GM18526 (cell line): ENCODE measurements around the gene AARS2.

Experiments used
- POLR2A ChIP-seq: IDR thresholded peaks from 3 replicates; pipeline ENCODE4 v1.6.1; 2011; ENCODE audit not compliant: insufficient read length; ENCODE audit errors: extremely low read depth

The AARS2 gene

DNA sequence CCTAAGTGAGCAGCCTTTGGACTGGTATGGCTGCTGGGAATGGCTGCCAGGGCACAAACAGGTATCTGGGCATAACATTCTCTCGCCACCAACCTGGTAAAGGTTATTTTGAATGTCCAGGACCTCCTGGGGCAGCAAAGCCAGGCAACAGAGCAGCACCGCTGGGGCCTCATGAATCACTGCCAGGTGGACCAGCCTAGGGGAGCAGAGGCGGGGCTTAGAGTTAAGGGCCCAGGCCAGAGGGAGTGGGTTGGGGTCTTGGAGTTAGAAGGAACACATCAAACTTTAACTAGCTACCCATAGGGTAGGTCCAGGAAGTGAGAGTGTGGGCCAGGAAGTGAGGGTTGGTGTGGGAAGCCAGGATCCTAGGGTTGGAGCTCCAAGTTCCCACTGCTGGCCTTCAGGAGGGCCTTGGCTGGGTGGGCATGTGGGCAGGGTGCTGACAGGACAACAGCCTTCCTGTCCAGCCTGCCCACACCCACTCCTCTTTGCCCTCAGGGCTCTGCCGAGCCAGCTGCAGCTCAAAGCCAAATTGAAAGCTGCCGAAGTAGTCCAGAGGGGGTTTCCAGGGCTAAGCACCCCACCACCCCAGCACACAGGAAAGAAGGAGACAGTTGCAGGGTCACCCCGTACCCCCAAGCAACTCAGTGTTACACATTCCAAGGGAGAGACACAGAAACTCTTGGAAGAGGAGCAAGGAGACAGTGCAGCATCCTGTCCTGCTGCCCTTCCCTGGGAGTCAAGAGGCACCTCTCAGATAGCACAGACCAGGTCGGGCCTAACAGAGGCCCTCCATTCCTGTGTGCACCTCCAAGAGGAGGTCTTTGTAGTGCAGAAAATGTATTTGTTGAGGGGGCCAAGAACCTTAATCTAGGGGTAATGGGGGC lies 50.4 kb downstream of the AARS2 start:
- no peak for TF ChIP-seq POLR2A

DNA sequence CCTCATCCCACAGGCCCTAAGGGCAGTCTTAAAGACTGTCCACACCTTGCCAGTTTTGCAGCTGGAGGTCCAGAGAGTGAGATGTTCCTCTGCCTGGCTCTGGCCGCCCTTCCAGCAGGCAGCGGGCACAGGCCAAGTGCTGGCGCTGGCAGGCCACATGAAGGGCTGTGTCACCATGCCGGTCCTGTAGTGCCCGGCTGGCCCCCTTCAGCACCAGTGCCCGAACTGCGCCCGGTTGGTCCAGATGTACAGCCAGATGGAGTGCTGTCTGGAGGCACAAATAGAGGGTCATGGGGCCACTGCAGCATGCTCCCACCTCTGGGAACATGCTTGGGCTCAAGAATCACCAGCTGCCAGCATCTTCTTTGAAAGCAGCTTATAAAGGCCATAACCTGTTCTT lies 51.6 kb downstream of the AARS2 start:
- TF ChIP-seq POLR2A = no peak

DNA sequence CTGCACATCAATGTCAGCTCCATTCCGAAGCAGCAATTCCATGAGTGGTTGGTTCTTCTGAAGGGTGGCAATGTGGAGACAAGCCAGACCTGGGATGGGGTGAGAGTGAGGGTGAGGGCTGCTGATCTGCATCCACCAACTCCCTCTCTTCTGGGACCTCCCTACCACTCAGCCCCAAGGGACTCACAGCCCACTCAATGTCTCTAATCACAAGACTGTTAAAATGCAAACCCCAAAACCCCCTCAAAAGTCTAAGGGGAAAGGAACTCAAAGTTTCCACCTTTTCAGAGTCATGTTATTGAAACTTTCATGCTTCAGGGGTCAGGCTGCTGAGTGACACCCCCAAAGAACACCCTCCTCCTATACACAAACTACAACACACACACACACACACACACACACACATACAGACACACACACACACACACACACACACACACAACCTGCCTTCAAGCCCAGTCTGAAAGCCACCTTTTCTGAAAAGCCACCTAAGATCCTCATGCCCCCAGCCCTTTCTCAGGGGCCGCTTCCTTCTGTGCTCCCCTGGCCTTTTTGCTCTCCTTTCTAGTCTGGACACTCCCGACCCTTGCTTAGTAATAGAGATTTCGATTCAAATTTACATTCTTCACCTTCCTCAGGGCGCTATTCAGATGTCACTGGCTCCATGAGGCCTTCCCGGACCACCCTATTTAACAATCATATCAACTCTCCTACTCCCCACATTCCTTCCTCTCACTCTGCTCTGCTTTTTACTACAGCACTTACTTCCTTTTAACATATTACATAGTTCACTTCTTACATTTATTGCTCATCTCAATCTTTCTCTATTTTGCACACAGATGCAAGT lies 52.5 kb downstream of the AARS2 start:
- no peak for TF ChIP-seq POLR2A

DNA sequence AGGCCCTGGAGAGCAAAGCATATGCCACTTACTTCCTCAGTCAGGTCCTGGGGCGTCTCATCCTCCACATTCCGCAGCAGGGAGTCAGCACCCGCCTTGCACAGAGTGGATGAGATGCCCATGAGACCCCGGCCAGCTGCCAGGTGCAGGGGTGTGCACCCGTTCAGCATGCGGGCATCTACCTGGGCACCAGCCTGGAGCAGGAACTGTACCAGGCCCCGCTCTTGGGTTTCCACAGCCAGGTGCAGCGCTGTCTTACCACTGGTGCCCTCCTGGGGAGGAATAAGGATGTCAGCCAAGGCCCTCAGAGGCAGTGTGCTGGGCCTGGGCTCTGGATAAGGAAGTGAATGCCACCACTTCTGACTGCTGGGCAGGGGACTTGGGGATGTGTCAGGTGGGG lies 53.1 kb downstream of the AARS2 start:
- TF ChIP-seq POLR2A = no peak

DNA sequence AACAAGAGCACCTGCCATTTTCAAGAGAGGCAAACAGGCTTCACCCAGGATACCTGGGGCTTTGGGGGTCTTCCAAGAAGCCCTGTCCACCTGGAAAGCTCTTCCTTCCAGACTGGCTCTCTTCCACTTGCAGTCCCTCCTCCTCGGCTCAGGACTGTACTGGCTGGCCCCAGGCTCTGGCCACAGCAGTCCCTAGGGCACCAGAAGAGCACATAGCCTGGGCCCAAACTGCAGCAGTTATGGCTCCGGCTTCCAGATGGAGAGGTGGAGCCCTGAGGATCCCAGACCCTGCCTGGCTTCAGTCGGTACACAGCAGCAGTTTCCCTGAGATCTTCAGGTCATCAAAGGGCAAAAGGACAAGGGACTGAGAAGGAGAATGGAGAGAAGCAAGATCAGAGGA lies 54.2 kb downstream of the AARS2 start:
- TF ChIP-seq POLR2A = no peak

DNA sequence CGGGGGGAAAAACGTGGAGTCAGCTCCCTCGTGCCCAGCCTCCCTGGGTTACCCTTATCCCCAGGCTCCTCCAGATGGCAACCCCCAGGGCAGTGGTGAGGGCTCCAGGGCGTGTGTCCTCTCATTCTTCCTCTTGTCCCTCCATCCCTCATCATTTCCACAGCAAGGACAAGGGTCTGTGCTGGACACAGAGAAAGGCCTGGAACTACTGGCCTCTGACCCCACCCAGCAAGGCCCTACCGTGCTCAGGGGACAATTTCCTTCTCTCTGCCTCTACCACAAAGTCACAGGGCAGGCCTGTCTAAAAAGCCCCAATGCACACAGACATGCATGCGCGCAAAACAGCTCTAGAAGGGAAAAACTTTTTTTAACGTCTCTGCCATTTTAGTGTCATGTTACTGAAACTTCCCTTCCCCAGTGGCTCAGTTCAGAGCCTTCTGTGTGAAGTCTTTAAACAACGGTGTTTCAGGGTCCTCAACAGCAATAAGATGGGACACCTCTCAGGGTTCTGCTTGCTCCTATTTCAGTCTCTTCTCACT lies 54.8 kb downstream of the AARS2 start:
- TF ChIP-seq POLR2A = no peak

DNA sequence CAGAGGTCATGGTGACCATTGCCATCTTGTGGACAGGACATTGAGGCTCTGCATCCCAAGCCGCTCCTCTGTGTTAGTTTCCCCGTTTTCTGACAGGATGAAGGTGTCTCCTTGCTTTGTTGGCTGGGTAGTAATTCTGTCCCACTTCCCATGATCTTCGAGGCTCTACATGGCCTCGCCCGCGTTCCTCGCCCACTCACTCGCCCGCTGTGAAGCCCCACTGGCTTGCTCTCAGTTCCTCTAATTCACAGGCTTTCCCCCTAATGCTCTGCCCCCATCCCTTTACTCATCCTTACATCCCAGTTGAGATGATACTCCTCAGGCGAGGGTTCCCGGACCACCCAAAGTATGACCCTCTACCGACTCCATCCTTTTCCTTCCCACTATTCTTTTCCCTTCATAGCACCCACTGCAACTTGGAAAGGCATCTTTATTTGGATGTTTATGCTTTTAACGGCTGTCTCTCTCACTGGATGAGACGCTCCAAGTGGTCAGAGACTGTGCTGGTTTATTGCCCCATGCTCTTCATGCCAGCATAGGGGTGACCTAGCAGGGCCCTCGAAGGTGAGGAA lies 55.3 kb downstream of the AARS2 start:
- TF ChIP-seq POLR2A = no peak

DNA sequence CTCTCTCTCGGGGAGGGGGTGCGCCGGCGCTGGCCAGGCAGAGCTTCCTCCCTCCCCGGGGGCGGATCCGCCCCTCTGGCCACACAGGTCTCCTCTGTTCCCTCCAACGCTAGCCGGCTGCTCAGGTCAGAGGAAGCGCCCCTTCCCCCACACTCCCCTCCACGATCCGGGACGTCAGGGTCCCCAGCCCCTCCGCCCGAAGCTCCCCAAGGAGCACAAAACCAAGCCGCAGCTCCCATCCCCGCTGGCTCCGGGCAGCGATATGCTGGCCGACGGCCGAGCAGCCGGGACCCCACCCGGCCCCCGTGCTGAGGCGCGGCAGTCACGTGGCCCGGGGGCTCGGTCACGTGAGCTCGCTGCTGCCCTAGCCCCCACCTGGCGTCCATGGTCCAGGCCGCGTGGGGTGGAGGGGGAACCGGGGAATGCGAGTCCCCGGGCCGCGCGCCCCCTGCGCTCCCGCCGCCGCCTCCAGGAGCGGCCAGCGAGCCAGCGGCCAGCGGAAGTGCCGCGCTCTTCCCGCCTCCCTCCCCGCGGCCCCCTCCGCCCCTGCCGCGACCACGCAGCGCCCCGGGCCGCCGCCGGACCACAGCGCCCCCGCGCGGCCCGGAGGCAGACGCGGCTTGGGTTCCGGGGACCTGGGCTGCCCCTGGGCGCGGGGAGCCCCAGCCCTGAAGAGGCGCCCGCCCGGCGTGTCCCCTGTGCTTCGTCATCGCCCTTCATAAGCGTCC lies 56.0 kb downstream of the AARS2 start, which contains the start of gene SLC35B2:
Gene SLC35B2 (minus strand): TSS at position 504 of the 728 bp plus-strand sequence. CDS start 118 bp downstream, at position 386.
- peak; percentile 57 for TF ChIP-seq POLR2A

DNA sequence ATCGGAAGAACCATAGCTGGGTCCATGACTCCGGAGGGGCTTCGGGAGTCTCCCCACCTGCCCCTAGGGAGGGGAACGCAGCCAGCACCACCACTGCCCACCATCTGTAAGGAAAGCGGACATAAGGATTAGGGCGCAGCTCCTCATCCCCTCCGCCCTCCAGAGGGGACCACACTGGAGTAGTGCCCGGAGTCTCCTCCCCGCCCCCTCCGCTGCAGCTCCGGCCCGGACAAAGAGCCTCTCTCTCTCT lies 56.4 kb downstream of the AARS2 start:
- no peak for TF ChIP-seq POLR2A

DNA sequence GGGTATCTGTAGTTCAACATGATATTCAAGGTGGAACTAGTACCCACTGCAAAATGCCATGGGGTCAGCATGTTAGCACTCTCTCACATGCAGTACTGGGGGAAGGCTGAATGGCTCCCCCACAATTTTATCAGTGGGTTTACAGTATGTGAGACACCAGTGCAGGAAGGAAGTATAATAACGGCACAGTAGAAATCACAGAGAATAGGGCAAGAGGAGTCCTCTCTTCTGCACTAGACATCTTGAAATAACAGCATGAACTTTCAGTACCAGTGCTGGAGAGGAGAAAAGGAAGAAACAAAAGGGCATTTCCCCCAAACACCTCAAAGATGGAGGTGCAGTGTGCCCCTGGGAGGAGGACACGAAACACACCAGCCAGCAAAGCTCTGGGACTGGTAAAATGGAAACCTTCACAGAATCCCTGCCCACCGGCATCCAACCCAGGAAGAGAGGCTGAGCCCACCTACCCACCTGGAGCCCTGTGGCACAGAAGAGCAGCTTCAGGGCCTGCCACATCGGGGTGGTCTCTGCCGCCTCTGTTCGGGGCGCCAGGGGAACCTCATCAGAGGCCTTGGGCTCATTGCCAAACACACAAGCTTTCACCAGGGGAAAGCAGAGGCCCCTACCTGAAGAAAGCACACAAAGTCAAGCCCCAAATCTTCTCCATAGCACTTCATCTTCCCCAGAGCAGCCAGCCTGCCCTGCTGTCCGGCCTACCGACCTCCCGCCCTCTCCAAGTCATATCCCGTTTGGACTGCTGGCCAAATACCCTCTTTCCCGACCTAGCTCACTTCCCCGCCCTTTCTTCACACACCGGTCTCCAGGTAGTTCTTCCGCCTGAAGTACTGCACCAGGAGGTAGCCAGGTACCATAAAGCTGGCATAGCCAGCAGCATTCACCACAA lies 57.0 kb downstream of the AARS2 start:
- no peak for TF ChIP-seq POLR2A

DNA sequence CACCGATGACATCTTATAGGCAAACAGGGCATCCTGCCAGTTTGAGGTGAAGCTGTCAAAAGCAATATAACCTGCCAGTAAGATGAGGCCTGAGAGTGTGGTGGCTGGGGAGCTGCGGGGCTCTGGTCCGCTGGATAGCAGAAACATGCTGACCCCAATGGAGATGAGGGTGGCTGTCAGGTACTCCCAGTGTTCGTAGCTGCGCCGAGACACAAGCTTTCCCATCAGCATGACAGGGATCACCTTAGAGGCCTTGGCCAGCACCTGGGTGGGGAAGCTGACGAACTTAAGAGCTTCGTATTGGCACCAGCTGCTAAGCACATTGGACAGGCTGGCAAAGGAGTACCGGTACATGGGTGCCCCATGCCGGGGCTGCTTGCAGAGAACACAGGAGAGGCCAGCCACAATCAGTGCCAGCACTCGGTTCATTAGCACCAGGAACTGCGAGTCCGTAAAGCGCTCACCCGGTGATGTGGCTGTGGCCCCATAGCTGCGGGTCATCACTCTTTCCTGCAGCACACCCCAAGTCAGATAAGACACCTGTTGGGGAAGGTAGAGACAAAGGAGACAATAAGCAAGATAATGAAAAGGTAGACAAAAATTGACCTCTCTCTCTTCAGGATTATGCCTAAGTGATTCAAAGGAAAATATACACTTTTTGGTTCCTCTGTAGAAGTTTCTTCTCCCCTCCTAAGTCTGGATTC lies 57.9 kb downstream of the AARS2 start:
- TF ChIP-seq POLR2A = no peak

DNA sequence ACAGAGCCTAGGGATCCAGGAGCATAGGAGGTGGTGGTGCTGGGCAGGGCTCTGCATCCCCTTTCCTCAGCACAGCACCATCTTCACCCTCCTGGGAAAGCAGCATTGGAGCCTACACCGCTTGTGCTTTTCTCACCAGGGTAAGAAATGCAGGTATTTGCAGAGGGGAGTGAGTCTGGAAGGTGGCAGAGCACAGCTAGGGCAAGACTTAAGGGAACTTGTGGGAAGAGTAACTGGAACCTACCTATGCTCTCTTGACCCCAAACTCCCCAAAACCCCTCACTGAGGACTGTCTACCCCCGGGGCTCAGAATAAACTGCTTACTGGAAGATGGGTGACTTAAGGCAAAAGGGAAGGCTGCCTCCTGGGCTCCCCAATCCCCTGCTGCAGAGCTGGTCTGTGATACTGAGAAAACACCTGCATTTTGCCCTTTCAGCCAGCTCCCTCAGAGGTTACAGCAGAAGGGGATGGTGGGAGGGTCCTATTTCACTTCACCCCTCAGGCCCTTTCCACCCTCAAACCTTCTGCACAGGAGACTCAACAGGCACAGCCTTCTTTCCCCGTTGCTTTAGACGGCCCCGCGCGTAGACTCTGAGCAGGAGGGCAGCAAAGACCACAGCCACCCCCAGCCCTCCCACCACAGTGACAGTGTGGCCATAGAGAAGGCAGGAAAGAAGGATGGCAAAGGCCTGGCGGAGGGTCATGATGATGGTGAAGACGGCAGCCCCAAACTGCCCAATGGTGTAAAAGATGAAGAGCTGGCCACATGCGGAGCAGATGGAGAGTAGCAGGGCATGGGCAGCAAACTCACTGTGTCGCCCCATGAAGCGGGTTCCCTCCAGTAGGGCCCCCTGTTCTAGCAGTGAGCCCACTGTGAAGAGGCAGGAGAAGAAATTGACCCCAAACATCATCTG lies 58.7 kb downstream of the AARS2 start:
- peak; percentile 2 for TF ChIP-seq POLR2A
